GM23338 (cell line): ENCODE measurements around the gene FBXL19. TPM values are rescaled to one million over a fixed set of nuclear protein-coding genes. Genes with fewer than 3 reads are reported as not detected.

Experiments
- ATAC-seq: fragments of 200-7000 bp; cut with Tn5 transposase; 3 replicates; pipeline ENCODE4 v1.9.1; 2020
- DNase-seq: peaks from one replicate; pipeline ENCODE4 v3.0.0-alpha.2; 2015; ENCODE audit warnings: low spot score
- H2AFZ ChIP-seq: fragments of 200-600 bp; sonication (generic); 2 replicates; pipeline ENCODE4 v1.8.0; 2016; ENCODE audit warnings: antibody characterized with exemption, mild to moderate bottlenecking, moderate library complexity
- H3F3A ChIP-seq: fragments of 200-600 bp; sonication (generic); replicated peaks from 2 replicates; pipeline ENCODE4 v1.8.0; 2017; ENCODE audit warnings: antibody characterized with exemption, mixed run types, low read depth
- H3K27ac ChIP-seq: fragments of 200-600 bp; sonication (generic); 2 replicates; pipeline ENCODE4 v1.6.1; 2016; ENCODE audit warnings: low read depth
- H3K27me3 ChIP-seq: fragments of 200-600 bp; sonication (generic); 2 replicates; pipeline ENCODE4 v1.8.0; 2016; ENCODE audit warnings: mild to moderate bottlenecking, mixed run types, moderate library complexity; ENCODE audit not compliant: insufficient read depth
- H3K36me3 ChIP-seq: fragments of 200-600 bp; sonication (generic); 2 replicates; pipeline ENCODE4 v1.8.0; 2016; ENCODE audit warnings: mild to moderate bottlenecking; ENCODE audit not compliant: insufficient read depth
- H3K4me1 ChIP-seq: fragments of 200-600 bp; sonication (generic); 2 replicates; pipeline ENCODE4 v1.8.0; 2016; ENCODE audit warnings: mild to moderate bottlenecking, moderate library complexity; ENCODE audit not compliant: insufficient read depth
- H3K4me2 ChIP-seq: fragments of 200-600 bp; sonication (generic); 2 replicates; pipeline ENCODE4 v1.7.1; 2017; ENCODE audit warnings: mixed run types
- H3K4me3 ChIP-seq: fragments of 200-600 bp; sonication (generic); 2 replicates; pipeline ENCODE4 v1.6.1; 2016; ENCODE audit warnings: mixed run types
- H3K79me2 ChIP-seq: fragments of 200-600 bp; sonication (generic); replicated peaks from 2 replicates; pipeline ENCODE4 v1.8.0; 2017; ENCODE audit warnings: mild to moderate bottlenecking; ENCODE audit not compliant: insufficient read depth
- H3K9me2 ChIP-seq: fragments of 200-600 bp; sonication (generic); 2 replicates; pipeline ENCODE4 v1.8.0; 2017; ENCODE audit not compliant: insufficient read depth
- H4K20me1 ChIP-seq: fragments of 200-600 bp; sonication (generic); replicated peaks from 2 replicates; pipeline ENCODE4 v1.8.0; 2017; ENCODE audit warnings: mild to moderate bottlenecking; ENCODE audit not compliant: insufficient read depth
- H3K27ac Mint-ChIP-seq: 2 replicates; pipeline ENCODE4 v1.8.0; 2020; ENCODE audit warnings: inconsistent platforms, mild to moderate bottlenecking, moderate library complexity, mixed read lengths
- H3K27me3 Mint-ChIP-seq: 3 replicates; pipeline ENCODE4 v1.8.0; 2022; ENCODE audit warnings: low read depth, mild to moderate bottlenecking, moderate library complexity, mixed read lengths, inconsistent platforms; ENCODE audit not compliant: insufficient read depth, poor library complexity
- H3K36me3 Mint-ChIP-seq: 3 replicates; pipeline ENCODE4 v1.8.0; 2021; ENCODE audit warnings: low read depth, mild to moderate bottlenecking, inconsistent platforms, moderate library complexity, mixed read lengths
- H3K4me1 Mint-ChIP-seq: 3 replicates; pipeline ENCODE4 v1.8.0; 2020; ENCODE audit warnings: mild to moderate bottlenecking, inconsistent platforms, mixed read lengths
- H3K4me3 Mint-ChIP-seq: 3 replicates; pipeline ENCODE4 v1.8.0; 2021; ENCODE audit warnings: moderate library complexity, mild to moderate bottlenecking, inconsistent platforms, mixed read lengths
- H3K9me3 Mint-ChIP-seq: 3 replicates; pipeline ENCODE4 v1.8.0; 2020; ENCODE audit warnings: moderate library complexity, mild to moderate bottlenecking, inconsistent platforms, mixed read lengths
- CREB1 ChIP-seq: fragments of 250-450 bp; sonication (Bioruptor Pico); IDR thresholded peaks from 2 replicates; pipeline ENCODE4 v1.5.0; 2020; ENCODE audit warnings: low read depth, mild to moderate bottlenecking, moderate library complexity
- EZH2 ChIP-seq: fragments of 200-600 bp; sonication (generic); IDR thresholded peaks from one replicate; pipeline ENCODE4 v1.8.0; 2017; ENCODE audit warnings: antibody characterized with exemption, mild to moderate bottlenecking, low read depth; ENCODE audit not compliant: unreplicated experiment
- EZH2phosphoT487 ChIP-seq: fragments of 200-600 bp; sonication (generic); IDR thresholded peaks from one replicate; pipeline ENCODE4 v1.8.1; 2018; ENCODE audit warnings: antibody characterized with exemption; ENCODE audit not compliant: unreplicated experiment
- JUNB ChIP-seq: IDR thresholded peaks from one replicate; pipeline ENCODE4 v1.6.1; 2016; ENCODE audit warnings: antibody characterized with exemption; ENCODE audit not compliant: unreplicated experiment
- POLR2AphosphoS5 ChIP-seq: IDR thresholded peaks from 2 replicates; pipeline ENCODE4 v1.6.1; 2016; ENCODE audit warnings: antibody characterized with exemption, low read depth
- STAT1 ChIP-seq: IDR thresholded peaks from one replicate; pipeline ENCODE4 v1.6.1; 2016; ENCODE audit warnings: antibody characterized with exemption; ENCODE audit not compliant: unreplicated experiment
- ZNF331 ChIP-seq: fragments of 250-450 bp; sonication (Bioruptor Pico); IDR thresholded peaks from 2 replicates; pipeline ENCODE4 v1.5.0; 2020; ENCODE audit warnings: low read depth, mild to moderate bottlenecking, moderate library complexity
- polyA plus RNA-seq: library from polyadenylated mRNA; unstranded; fragments of >200 nt; fragmentation: Nextera tagmentation; extraction: Ambion mirVana; gene quantifications from 2 replicates; pipeline ENCODE4 v1.2.1, GENCODE V29; 2016
- total RNA-seq: library from RNA; depleted of rRNA; stranded (reverse); fragments of >200 nt; shearing (Covaris generic); gene quantifications from 2 replicates; pipeline ENCODE4 v1.2.3, GENCODE V29; 2014
- TF ChIP-seq, protein P1 (sequence below): IDR thresholded peaks from 2 replicates; pipeline ENCODE4 v1.6.1; 2016; ENCODE audit warnings: antibody characterized with exemption
- TF ChIP-seq, protein P2 (sequence below): fragments of 250-450 bp; sonication (Bioruptor Pico); IDR thresholded peaks from 2 replicates; pipeline ENCODE4 v1.5.0; 2020; ENCODE audit warnings: mild to moderate bottlenecking, moderate library complexity
- TF ChIP-seq, protein P3 (sequence below), 2 experiments: fragments of 200-600 bp in 1 of 2; sonication (generic) in 1 of 2; conservative IDR thresholded peaks; 2 replicates each; pipeline versions ENCODE4 v1.5.1 to v1.6.1; 2016 to 2017; ENCODE audit warnings: antibody characterized with exemption in 2 of 2, low read depth in 2 of 2, mild to moderate bottlenecking in 2 of 2, moderate library complexity in 1 of 2

FBXL19 gene
- total and polyA plus RNA-seq, 2 experiments from 2014 or later, result 12.5 to 71.5 TPM

DNA sequence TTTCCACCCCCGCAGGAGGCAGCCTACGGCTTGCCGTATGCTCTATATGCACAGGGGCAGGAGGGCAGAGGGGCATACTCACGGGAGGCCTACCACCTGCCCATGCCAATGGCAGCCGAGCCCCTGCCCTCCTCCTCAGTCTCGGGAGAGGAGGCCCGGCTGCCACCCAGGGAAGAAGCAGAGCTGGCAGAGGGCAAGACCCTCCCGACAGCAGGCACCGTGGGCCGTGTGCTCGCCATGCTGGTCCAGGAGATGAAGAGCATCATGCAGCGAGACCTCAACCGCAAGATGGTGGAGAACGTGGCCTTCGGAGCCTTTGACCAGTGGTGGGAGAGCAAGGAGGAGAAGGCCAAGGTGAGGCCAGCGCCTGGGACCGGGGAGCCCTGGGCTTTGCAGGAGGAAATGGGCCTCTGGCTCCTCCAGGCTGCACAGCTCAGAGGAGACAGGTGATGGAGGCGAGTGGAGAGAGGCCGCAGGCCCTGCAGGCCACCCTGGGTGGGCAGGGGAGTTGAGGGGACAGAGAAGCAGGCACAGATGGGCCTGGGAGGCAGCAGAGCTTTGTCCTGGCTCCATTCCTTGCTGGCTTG is 42.8 kb downstream of the FBXL19 start:
- H3K4me1 Mint-ChIP-seq, result no peaks in the 10 kb centered on the region; the same call in 2 of the 3 replicates
- no peak for TF ChIP-seq EZH2phosphoT487
- no peak for TF ChIP-seq POLR2AphosphoS5
- TF ChIP-seq, protein P1, sequence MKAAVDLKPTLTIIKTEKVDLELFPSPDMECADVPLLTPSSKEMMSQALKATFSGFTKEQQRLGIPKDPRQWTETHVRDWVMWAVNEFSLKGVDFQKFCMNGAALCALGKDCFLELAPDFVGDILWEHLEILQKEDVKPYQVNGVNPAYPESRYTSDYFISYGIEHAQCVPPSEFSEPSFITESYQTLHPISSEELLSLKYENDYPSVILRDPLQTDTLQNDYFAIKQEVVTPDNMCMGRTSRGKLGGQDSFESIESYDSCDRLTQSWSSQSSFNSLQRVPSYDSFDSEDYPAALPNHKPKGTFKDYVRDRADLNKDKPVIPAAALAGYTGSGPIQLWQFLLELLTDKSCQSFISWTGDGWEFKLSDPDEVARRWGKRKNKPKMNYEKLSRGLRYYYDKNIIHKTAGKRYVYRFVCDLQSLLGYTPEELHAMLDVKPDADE, result no peak
- no peak for TF ChIP-seq JUNB
- Histone ChIP-seq H3K27ac (no peak overlapping the region), H3K9me2 (no peaks in the 10 kb centered on the region), H3K36me3 (peaks cover 46% of the 10 kb centered on the region), H3K27me3 (no peaks in the 10 kb centered on the region), H3K4me3 (no peak overlapping the region), H3F3A (0 out of 2 replicates have a peak, but pooled peaks cover 3% of the 10 kb centered on the region), H2AFZ (no peak overlapping the region), H3K79me2 (peaks cover 10% of the 10 kb centered on the region), H3K4me2 (no peak overlapping the region), H4K20me1 (peaks cover 13% of the 10 kb centered on the region), H3K4me1 (no peaks in the 10 kb centered on the region)
- ATAC-seq (no peak), DNase-seq (no peak)
- no peak overlapping the region for H3K4me3 Mint-ChIP-seq
- H3K36me3 Mint-ChIP-seq, result peaks cover 87% of the 10 kb centered on the region
- H3K27me3 Mint-ChIP-seq, result peaks cover 6% of the 10 kb centered on the region
- no peaks in the 10 kb centered on the region for H3K9me3 Mint-ChIP-seq
- no peak overlapping the region for H3K27ac Mint-ChIP-seq

DNA sequence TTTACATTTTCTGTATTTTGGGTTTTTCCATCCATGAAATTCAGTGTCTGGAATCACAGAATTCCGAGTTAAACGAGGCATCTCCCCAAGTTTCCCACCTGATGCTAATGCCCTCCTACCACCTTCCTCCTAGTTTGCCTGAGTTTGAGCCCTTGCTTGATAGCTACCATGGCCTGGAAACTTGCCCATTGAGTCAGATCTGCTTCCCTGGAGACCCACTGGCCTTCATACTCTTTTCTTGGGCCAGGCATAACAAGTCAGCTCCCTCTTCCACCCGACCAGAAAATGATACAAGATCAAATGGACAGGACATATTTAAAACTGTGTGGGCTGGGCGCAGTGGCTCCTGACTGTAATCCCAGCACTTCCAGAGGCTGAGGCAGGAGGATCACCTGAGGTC is 44.4 kb downstream of the FBXL19 start:
- Histone ChIP-seq H3K9me2 (no peaks in the 10 kb centered on the region), H3F3A (no peaks in the 10 kb centered on the region), H3K27me3 (no peaks in the 10 kb centered on the region), H3K4me3 (no peak overlapping the region), H3K36me3 (peaks cover 41% of the 10 kb centered on the region), H3K4me1 (no peaks in the 10 kb centered on the region), H2AFZ (no peak overlapping the region), H3K79me2 (peaks cover 3% of the 10 kb centered on the region; the same call in 1 of the 2 replicates), H3K4me2 (no peak overlapping the region), H4K20me1 (peaks cover 6% of the 10 kb centered on the region), H3K27ac (no peak overlapping the region)
- ATAC-seq, result no peak
- no peak overlapping the region for H3K27ac Mint-ChIP-seq
- H3K36me3 Mint-ChIP-seq, result peaks cover 88% of the 10 kb centered on the region
- DNase-seq, result no peak
- peaks cover 9% of the 10 kb centered on the region for H3K27me3 Mint-ChIP-seq
- H3K9me3 Mint-ChIP-seq, result no peaks in the 10 kb centered on the region
- no peaks in the 10 kb centered on the region; the same call in 2 of the 3 replicates for H3K4me1 Mint-ChIP-seq
- H3K4me3 Mint-ChIP-seq, result no peak overlapping the region
- no peak for TF ChIP-seq STAT1
- TF ChIP-seq, protein P2, sequence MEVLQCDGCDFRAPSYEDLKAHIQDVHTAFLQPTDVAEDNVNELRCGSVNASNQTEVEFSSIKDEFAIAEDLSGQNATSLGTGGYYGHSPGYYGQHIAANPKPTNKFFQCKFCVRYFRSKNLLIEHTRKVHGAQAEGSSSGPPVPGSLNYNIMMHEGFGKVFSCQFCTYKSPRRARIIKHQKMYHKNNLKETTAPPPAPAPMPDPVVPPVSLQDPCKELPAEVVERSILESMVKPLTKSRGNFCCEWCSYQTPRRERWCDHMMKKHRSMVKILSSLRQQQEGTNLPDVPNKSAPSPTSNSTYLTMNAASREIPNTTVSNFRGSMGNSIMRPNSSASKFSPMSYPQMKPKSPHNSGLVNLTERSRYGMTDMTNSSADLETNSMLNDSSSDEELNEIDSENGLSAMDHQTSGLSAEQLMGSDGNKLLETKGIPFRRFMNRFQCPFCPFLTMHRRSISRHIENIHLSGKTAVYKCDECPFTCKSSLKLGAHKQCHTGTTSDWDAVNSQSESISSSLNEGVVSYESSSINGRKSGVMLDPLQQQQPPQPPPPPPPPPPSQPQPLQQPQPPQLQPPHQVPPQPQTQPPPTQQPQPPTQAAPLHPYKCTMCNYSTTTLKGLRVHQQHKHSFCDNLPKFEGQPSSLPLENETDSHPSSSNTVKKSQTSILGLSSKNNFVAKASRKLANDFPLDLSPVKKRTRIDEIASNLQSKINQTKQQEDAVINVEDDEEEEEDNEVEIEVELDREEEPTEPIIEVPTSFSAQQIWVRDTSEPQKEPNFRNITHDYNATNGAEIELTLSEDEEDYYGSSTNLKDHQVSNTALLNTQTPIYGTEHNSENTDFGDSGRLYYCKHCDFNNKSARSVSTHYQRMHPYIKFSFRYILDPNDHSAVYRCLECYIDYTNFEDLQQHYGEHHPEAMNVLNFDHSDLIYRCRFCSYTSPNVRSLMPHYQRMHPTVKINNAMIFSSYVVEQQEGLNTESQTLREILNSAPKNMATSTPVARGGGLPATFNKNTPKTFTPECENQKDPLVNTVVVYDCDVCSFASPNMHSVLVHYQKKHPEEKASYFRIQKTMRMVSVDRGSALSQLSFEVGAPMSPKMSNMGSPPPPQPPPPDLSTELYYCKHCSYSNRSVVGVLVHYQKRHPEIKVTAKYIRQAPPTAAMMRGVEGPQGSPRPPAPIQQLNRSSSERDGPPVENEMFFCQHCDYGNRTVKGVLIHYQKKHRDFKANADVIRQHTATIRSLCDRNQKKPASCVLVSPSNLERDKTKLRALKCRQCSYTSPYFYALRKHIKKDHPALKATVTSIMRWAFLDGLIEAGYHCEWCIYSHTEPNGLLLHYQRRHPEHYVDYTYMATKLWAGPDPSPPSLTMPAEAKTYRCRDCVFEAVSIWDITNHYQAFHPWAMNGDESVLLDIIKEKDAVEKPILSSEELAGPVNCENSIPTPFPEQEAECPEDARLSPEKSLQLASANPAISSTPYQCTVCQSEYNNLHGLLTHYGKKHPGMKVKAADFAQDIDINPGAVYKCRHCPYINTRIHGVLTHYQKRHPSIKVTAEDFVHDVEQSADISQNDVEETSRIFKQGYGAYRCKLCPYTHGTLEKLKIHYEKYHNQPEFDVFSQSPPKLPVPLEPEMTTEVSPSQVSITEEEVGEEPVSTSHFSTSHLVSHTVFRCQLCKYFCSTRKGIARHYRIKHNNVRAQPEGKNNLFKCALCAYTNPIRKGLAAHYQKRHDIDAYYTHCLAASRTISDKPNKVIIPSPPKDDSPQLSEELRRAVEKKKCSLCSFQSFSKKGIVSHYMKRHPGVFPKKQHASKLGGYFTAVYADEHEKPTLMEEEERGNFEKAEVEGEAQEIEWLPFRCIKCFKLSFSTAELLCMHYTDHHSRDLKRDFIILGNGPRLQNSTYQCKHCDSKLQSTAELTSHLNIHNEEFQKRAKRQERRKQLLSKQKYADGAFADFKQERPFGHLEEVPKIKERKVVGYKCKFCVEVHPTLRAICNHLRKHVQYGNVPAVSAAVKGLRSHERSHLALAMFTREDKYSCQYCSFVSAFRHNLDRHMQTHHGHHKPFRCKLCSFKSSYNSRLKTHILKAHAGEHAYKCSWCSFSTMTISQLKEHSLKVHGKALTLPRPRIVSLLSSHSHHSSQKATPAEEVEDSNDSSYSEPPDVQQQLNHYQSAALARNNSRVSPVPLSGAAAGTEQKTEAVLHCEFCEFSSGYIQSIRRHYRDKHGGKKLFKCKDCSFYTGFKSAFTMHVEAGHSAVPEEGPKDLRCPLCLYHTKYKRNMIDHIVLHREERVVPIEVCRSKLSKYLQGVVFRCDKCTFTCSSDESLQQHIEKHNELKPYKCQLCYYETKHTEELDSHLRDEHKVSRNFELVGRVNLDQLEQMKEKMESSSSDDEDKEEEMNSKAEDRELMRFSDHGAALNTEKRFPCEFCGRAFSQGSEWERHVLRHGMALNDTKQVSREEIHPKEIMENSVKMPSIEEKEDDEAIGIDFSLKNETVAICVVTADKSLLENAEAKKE (CRISPR knock-in tag), result no peak
- TF ChIP-seq, protein P3, sequence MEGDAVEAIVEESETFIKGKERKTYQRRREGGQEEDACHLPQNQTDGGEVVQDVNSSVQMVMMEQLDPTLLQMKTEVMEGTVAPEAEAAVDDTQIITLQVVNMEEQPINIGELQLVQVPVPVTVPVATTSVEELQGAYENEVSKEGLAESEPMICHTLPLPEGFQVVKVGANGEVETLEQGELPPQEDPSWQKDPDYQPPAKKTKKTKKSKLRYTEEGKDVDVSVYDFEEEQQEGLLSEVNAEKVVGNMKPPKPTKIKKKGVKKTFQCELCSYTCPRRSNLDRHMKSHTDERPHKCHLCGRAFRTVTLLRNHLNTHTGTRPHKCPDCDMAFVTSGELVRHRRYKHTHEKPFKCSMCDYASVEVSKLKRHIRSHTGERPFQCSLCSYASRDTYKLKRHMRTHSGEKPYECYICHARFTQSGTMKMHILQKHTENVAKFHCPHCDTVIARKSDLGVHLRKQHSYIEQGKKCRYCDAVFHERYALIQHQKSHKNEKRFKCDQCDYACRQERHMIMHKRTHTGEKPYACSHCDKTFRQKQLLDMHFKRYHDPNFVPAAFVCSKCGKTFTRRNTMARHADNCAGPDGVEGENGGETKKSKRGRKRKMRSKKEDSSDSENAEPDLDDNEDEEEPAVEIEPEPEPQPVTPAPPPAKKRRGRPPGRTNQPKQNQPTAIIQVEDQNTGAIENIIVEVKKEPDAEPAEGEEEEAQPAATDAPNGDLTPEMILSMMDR (conservative IDR thresholded peaks at IDR 0.05; ENCODE audit: low read depth in 2 of 2), result no peak
- no peak for TF ChIP-seq POLR2AphosphoS5
- no peak for TF ChIP-seq EZH2
- TF ChIP-seq CREB1 (CRISPR knock-in tag), result no peak
- TF ChIP-seq JUNB, result no peak
- no peak for TF ChIP-seq ZNF331 (CRISPR knock-in tag)
